Measurements from ENCODE around the gene KCNQ1.

DNA sequence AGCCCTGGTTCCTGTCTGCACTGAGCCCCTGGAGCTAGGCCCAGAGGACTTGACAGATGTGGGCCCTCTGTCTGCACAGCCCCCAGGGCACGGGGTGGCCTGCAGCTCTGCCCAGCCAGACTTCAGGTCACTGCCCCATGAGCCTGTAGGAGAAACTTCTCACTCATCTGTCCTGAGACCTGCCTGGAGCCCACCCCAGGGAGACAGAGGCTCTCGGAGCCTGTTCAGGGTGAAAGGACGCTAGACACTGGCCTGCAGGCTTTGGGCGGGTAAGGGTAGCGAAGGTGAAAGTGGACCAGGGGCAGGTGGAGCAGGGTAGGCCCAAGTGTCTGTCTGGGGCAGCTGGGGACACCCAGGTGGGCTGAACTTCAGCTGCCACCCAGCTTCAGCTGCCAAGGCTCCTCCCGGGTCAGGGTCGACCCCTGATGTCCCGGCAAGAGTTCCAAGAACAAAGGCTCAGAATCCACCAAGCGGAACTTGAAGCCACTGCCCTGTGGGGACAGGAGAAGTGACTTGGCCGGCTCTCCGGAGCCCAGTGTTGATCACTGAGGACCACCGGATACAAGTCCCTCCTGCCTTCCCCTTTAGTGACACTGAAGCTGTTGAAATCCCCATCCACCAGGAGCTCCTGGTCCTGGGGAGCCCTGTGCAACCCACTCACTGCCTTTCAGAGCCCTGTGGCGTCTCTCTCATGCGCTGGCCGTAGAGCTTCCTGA, 90.3 kb downstream of the KCNQ1 start:
- TF ChIP-seq, protein P1, sequence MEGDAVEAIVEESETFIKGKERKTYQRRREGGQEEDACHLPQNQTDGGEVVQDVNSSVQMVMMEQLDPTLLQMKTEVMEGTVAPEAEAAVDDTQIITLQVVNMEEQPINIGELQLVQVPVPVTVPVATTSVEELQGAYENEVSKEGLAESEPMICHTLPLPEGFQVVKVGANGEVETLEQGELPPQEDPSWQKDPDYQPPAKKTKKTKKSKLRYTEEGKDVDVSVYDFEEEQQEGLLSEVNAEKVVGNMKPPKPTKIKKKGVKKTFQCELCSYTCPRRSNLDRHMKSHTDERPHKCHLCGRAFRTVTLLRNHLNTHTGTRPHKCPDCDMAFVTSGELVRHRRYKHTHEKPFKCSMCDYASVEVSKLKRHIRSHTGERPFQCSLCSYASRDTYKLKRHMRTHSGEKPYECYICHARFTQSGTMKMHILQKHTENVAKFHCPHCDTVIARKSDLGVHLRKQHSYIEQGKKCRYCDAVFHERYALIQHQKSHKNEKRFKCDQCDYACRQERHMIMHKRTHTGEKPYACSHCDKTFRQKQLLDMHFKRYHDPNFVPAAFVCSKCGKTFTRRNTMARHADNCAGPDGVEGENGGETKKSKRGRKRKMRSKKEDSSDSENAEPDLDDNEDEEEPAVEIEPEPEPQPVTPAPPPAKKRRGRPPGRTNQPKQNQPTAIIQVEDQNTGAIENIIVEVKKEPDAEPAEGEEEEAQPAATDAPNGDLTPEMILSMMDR (IDR thresholded peaks at IDR 0.05) = no peak
- TF ChIP-seq POLR2AphosphoS5 (IDR thresholded peaks at IDR 0.05) = no peak

Measured in upper lobe of left lung (tissue), 4 donors.